ENCODE measurements around the gene C12orf54.

DNA sequence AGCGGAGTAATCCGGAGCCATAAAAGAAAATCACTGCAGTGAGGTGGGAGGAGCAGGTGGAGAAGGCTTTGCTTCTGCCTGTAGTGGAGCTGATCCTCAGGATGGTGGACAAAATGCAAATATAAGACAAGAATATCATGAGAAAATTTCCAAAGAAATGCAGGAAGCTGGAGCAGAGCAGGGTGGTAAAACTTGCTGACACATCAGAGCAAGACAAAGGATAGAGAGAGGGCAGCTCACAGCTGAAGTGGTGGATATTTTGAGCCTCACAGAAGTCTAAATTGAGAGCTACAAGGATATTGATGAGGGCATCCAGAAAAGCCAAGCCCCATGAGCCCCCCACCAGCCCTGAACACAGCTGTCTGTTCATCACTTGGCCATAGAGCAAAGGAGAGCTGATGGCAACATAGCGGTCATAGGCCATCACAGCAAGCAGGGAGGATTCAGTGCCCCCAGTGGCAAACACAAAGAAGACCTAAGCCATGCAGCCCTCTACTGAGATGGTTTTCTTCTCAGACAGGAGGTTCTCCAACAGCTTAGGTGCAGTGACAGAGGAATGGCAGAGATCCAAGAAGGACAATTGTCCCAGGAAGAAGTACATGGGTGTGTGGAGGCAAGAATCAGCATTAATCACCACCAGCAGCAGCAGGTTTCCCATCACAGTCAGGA lies 40.0 kb upstream of the C12orf54 start:
- TF ChIP-seq, protein P1, sequence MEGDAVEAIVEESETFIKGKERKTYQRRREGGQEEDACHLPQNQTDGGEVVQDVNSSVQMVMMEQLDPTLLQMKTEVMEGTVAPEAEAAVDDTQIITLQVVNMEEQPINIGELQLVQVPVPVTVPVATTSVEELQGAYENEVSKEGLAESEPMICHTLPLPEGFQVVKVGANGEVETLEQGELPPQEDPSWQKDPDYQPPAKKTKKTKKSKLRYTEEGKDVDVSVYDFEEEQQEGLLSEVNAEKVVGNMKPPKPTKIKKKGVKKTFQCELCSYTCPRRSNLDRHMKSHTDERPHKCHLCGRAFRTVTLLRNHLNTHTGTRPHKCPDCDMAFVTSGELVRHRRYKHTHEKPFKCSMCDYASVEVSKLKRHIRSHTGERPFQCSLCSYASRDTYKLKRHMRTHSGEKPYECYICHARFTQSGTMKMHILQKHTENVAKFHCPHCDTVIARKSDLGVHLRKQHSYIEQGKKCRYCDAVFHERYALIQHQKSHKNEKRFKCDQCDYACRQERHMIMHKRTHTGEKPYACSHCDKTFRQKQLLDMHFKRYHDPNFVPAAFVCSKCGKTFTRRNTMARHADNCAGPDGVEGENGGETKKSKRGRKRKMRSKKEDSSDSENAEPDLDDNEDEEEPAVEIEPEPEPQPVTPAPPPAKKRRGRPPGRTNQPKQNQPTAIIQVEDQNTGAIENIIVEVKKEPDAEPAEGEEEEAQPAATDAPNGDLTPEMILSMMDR (IDR thresholded peaks at IDR 0.05; ENCODE audit: low read length): peak; percentile 35; the same call in 1 of the 2 replicates
- TF ChIP-seq EZH2 (IDR thresholded peaks at IDR 0.05; ENCODE audit: borderline replicate concordance, low read length): no peak

Data from OCI-LY1 (cell line).